CD4-positive, alpha-beta T cell (primary cell): ENCODE results near the gene DBP. TPM values are rescaled to one million over a fixed set of nuclear protein-coding genes. Genes with fewer than 3 reads are reported as not detected.
A peak's percentile ranks its signal among the peaks of the same experiment; 100 is the strongest.
"Not testable (repeated sequence)": the region's sequence is repeated elsewhere in the genome, so short reads cannot be mapped to it uniquely, and the experiment has no call there.

Source experiments
- ATAC-seq: fragments of 200-7000 bp; cut with Tn5 transposase; one replicate; pipeline ENCODE4 v1.10.0; 2022; ENCODE audit warnings: mild to moderate bottlenecking; ENCODE audit not compliant: poor library complexity
- CTCF ChIA-PET: fragments of 350-600 bp; sonication (Branson Sonifier 250); formaldehyde crosslinking; loops from one replicate; lab custom pipeline; 2021; ENCODE audit warnings: antibody characterized with exemption, inconsistent platforms; lab: Charles Lee
- POLR2A ChIA-PET: fragments of 350-600 bp; sonication (Branson Sonifier 250); formaldehyde crosslinking; loops from one replicate; lab custom pipeline; 2021; ENCODE audit warnings: antibody characterized with exemption, inconsistent platforms; lab: Charles Lee
- DNase-seq, 14 experiments: peaks; one replicate each; pipeline ENCODE4 v3.0.0-alpha.2; 2013 to 2020; ENCODE audit warnings: mixed read lengths in 2 of 14
- H3K27ac ChIP-seq, 2 donors: one replicate each; pipeline versions ENCODE4 v1.5.1 to v1.7.0; 2013; ENCODE audit warnings: low read length in 2 of 2, low read depth in 1 of 2, mild to moderate bottlenecking in 1 of 2
- H3K27me3 ChIP-seq, 2 experiments: 1 replicate in 1 of 2; 2 replicates in 1 of 2; pipeline versions ENCODE4 v1.6.1 to v1.7.0; 2013; ENCODE audit warnings: low read length in 2 of 2, control low read depth in 1 of 2, mild to moderate bottlenecking in 1 of 2, moderate library complexity in 1 of 2; ENCODE audit not compliant: insufficient read depth in 2 of 2, control insufficient read depth in 1 of 2
- H3K36me3 ChIP-seq: one replicate; pipeline ENCODE4 v1.6.1; 2013; ENCODE audit warnings: low read length, control low read depth; ENCODE audit not compliant: insufficient read depth
- H3K4me1 ChIP-seq: one replicate; pipeline ENCODE4 v1.6.1; 2013; ENCODE audit warnings: low read length, control low read depth; ENCODE audit not compliant: insufficient read depth
- H3K4me3 ChIP-seq: one replicate; pipeline ENCODE4 v1.5.1; 2013; ENCODE audit warnings: mild to moderate bottlenecking, low read length, moderate library complexity
- H3K9me3 ChIP-seq, 2 experiments: 1 replicate in 1 of 2; 2 replicates in 1 of 2; pipeline versions ENCODE4 v1.6.1 to v1.7.0; 2013; ENCODE audit warnings: low read length in 2 of 2, mild to moderate bottlenecking in 2 of 2, control low read depth in 1 of 2, moderate library complexity in 1 of 2; ENCODE audit not compliant: control insufficient read depth in 1 of 2, insufficient read depth in 1 of 2
- H3K27ac Mint-ChIP-seq: one replicate; pipeline ENCODE4 v1.8.0; 2020; ENCODE audit warnings: mixed read lengths
- H3K27me3 Mint-ChIP-seq: one replicate; pipeline ENCODE4 v1.8.0; 2021; ENCODE audit warnings: mixed read lengths
- H3K36me3 Mint-ChIP-seq: one replicate; pipeline ENCODE4 v1.8.0; 2021; ENCODE audit warnings: low read depth, mixed read lengths
- H3K4me1 Mint-ChIP-seq: one replicate; pipeline ENCODE4 v1.8.0; 2021; ENCODE audit warnings: low read depth, mixed read lengths
- H3K4me3 Mint-ChIP-seq: one replicate; pipeline ENCODE4 v1.8.0; 2020; ENCODE audit warnings: mild to moderate bottlenecking, mixed read lengths
- H3K9me3 Mint-ChIP-seq: one replicate; pipeline ENCODE4 v1.8.0; 2020; ENCODE audit warnings: mixed read lengths
- intact Hi-C, 2 experiments: fragments of 100-400 bp; cut with DNase I in 1 of 2; cut with micrococcal nuclease in 1 of 2; formaldehyde crosslinking; loops; one replicate each; pipeline versions ENCODE4 v1.15.1 to v1.9.0; 2023 to 2025; cut with DNase I, micrococcal nuclease
- total RNA-seq, 174 experiments: library from RNA in 2 of 174; stranded (reverse) in 2 of 174; gene quantifications; one replicate each; pipeline ENCODE4 v1.2.3 and lab custom pipeline; 2021 to 2026
- TF ChIP-seq, protein P1 (sequence below): fragments of 200-600 bp; IDR thresholded peaks from one replicate; pipeline ENCODE4 v1.8.0; 2022; ENCODE audit warnings: antibody characterized with exemption, mild to moderate bottlenecking

DBP gene
- total RNA-seq, 2 experiments from 2014 or later: 48.3 to 55.6 TPM

GRCh38 chr19:48633148-48634035, 3.8 kb downstream of the DBP start:
- CTCF ChIA-PET: interaction anchor here (0.7 to 1.2 kb wide), 2 partner anchors 14 to 338 kb away, joined by 3 to 4 read pairs; partner anchors contain the start of genes RPL18 and SPHK2
- DNase-seq (peak in 1 of 14 experiments; percentile 38), ATAC-seq (no peak)
- Mint-ChIP-seq H3K9me3 (no peaks in the 10 kb centered on the region), H3K27me3 (no peaks in the 10 kb centered on the region), H3K4me1 (peaks cover 51% of the 10 kb centered on the region), H3K4me3 (peak overlapping the region; percentile 90), H3K36me3 (peaks cover 67% of the 10 kb centered on the region), H3K27ac (peak overlapping the region; percentile 95)
- Histone ChIP-seq H3K4me1 (peaks cover 55% of the 10 kb centered on the region), H3K27ac (peak overlapping the region; percentile 78 to 94), H3K27me3 (no peaks in the 10 kb centered on the region), H3K36me3 (peaks cover 48% of the 10 kb centered on the region), H3K4me3 (peak overlapping the region; percentile 71), H3K9me3 (no peaks in the 10 kb centered on the region)
- POLR2A ChIA-PET: interaction anchor here (0.5 to 3.7 kb wide), 13 partner anchors 9 to 927 kb away, joined by 3 to 45 read pairs (median 3); partner anchors contain the start of genes CA11, GYS1, RPL18 and RUVBL2
- TF ChIP-seq, protein P1, sequence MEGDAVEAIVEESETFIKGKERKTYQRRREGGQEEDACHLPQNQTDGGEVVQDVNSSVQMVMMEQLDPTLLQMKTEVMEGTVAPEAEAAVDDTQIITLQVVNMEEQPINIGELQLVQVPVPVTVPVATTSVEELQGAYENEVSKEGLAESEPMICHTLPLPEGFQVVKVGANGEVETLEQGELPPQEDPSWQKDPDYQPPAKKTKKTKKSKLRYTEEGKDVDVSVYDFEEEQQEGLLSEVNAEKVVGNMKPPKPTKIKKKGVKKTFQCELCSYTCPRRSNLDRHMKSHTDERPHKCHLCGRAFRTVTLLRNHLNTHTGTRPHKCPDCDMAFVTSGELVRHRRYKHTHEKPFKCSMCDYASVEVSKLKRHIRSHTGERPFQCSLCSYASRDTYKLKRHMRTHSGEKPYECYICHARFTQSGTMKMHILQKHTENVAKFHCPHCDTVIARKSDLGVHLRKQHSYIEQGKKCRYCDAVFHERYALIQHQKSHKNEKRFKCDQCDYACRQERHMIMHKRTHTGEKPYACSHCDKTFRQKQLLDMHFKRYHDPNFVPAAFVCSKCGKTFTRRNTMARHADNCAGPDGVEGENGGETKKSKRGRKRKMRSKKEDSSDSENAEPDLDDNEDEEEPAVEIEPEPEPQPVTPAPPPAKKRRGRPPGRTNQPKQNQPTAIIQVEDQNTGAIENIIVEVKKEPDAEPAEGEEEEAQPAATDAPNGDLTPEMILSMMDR: no peak
- intact Hi-C loops: loop anchor here in 1 of 2 experiments (1.0 to 10.0 kb wide), 4 partner anchors 9 to 1241 kb away; partner anchors contain the start of genes AKT1S1, RPL18, SPHK2 and TBC1D17

DNA sequence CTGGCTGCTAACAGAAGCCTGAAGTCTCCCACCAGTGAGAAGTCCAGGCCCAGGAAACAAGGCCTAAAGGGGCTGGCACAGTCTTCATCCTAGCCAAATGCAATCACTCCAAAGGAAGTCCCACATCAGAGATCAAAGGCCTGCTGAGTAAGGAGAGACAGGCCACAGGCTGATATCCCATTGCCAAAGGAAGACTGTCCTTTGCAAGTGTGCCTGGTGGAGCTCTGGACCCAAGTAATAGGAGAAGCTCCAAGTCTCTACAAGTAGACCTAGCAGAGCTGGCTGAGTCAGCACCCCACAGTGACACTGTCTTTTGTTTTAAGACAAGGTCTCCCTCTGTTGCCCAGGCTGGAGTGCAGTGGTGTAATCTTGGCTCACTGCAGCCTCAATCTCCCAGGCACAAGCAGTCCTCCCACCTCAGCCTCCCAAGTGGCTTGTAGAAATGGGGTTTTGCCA, 4.5 kb downstream of the DBP start:
- no peaks in the 10 kb centered on the region for H3K27me3 ChIP-seq
- H3K9me3 Mint-ChIP-seq: no peaks in the 10 kb centered on the region

DNA sequence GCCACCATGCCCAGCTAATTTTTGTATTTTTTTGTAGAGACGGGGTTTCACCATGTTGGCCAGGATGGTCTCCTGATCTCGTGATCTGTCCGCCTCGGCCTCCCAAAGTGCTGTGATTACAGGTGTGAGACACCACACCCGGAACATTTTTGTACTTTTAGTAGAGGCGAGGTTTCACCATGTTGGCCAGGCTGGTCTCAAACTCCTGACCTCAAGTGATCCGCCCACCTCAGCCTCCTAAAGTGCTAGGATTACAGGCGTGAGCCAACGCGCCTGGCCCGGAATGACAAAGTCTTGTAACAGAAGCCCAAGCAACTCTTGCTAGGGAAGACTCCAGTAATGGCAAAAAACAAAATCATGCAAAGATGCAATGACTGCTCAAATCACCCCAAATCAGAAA, 4.9 kb downstream of the DBP start:
- POLR2A ChIA-PET: interaction anchor here (2.8 to 5.0 kb wide), 4 partner anchors 9 to 14 kb away, joined by 33 to 45 read pairs (median 38); partner anchors contain the start of genes CA11, RPL18 and SPHK2
- peaks cover 41% of the 10 kb centered on the region for H3K4me1 Mint-ChIP-seq
- peaks cover 51% of the 10 kb centered on the region for H3K4me1 ChIP-seq
- DNase-seq, H3K27me3 Mint-ChIP-seq, ATAC-seq, CTCF ChIA-PET, H3K27me3 ChIP-seq, H3K27ac ChIP-seq, H3K9me3 ChIP-seq, H3K9me3 Mint-ChIP-seq, H3K4me3 ChIP-seq, H3K4me3 Mint-ChIP-seq: not testable (repeated sequence)
- peaks cover 49% of the 10 kb centered on the region for H3K36me3 ChIP-seq
- peak overlapping the region; percentile 95 for H3K27ac Mint-ChIP-seq
- intact Hi-C loops: loop anchor here in 1 of 2 experiments (10.0 kb wide), 1 partner anchor 1243 kb away; the partner anchor contains the start of genes AKT1S1 and TBC1D17
- H3K36me3 Mint-ChIP-seq: peaks cover 71% of the 10 kb centered on the region

More for the DNA sequence above, 4.5 kb downstream of the DBP start:
- Histone ChIP-seq H3K4me3 (no peak overlapping the region), H3K9me3 (no peaks in the 10 kb centered on the region), H3K4me1 (peaks cover 48% of the 10 kb centered on the region), H3K27ac (peak overlapping the region in 1 of 2 donors; percentile 94), H3K36me3 (peaks cover 49% of the 10 kb centered on the region)
- H3K36me3 Mint-ChIP-seq: peaks cover 71% of the 10 kb centered on the region
- TF ChIP-seq, protein P1: no peak
- CTCF ChIA-PET: no interaction called here
- H3K27me3 Mint-ChIP-seq: no peaks in the 10 kb centered on the region
- no peak for ATAC-seq
- POLR2A ChIA-PET: interaction anchor here (2.8 to 3.7 kb wide), 3 partner anchors 9 to 14 kb away, joined by 34 to 45 read pairs (median 43); partner anchors contain the start of genes CA11, RPL18 and SPHK2
- peak in 1 of 14 experiments; percentile 29 for DNase-seq
- peak overlapping the region; percentile 95 for H3K27ac Mint-ChIP-seq
- intact Hi-C loops: loop anchor here in 1 of 2 experiments (10.0 kb wide), 1 partner anchor 1242 kb away; the partner anchor contains the start of genes AKT1S1 and TBC1D17
- H3K4me3 Mint-ChIP-seq: no peak overlapping the region
- H3K4me1 Mint-ChIP-seq: peaks cover 44% of the 10 kb centered on the region
